ENCODE results near the gene SHISA5.

The SHISA5 gene

DNA sequence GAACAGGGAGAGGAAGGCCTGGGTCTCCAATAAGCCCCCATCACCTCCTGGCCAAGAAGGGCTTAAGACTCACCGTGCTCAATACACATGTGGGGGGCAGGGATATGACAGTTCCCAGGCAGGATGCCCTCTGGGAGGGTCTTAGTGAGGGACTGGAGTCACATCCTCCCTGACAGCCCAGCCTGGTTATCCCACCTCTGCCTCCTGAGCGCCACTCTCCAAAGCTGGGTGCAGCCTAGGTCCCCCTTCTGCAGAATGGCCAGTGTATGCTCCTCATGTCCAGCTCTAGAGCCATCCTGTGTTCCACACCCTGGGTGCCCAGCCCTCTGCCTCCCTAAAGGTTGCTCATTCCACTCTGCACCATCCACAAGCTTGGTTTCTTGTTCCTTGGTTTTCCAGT, 1.2 kb upstream of the SHISA5 start:
- TF ChIP-seq, protein P1, sequence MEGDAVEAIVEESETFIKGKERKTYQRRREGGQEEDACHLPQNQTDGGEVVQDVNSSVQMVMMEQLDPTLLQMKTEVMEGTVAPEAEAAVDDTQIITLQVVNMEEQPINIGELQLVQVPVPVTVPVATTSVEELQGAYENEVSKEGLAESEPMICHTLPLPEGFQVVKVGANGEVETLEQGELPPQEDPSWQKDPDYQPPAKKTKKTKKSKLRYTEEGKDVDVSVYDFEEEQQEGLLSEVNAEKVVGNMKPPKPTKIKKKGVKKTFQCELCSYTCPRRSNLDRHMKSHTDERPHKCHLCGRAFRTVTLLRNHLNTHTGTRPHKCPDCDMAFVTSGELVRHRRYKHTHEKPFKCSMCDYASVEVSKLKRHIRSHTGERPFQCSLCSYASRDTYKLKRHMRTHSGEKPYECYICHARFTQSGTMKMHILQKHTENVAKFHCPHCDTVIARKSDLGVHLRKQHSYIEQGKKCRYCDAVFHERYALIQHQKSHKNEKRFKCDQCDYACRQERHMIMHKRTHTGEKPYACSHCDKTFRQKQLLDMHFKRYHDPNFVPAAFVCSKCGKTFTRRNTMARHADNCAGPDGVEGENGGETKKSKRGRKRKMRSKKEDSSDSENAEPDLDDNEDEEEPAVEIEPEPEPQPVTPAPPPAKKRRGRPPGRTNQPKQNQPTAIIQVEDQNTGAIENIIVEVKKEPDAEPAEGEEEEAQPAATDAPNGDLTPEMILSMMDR (IDR thresholded peaks at IDR 0.05): no peak
- DNase-seq: no peak
- no peak overlapping the region for H3K27ac Mint-ChIP-seq

DNA sequence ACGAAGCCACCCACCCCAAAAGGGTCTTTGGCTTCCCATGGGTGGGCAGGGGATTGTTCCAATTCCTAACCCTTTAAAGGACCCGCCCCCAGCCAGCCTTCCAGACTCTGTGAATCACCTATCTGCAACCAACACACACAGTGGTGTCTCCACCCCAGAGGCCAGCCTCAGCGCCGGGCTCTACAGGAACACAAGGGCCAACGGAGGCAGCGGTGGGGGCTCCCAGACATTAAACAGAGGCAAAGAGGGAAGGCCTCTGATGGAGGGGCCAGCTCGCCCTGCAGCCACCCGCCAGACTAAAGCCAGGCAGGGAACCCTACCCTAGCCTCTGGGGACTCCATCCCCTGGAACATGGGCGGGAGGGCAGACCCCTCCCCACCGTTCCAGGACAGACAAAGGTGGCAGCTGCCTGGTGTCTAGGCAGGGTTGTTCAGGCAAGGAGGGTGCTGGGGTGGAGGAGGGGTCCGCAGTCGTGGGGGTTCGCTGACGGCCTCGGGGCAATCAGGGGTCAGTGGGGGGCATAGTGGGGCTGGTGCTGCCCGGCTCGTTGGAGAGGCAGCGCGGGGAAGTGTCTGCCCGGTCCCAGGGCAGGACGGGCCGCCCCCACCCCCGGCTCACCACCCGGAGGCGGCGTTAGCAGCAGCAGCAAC, 448 bp downstream of the SHISA5 start:
- peak; percentile 37 for DNase-seq
- peaks cover 16% of the 10 kb centered on the region for H3K36me3 Mint-ChIP-seq (ENCODE audit: low read depth)

More for the DNA sequence above, 1.2 kb upstream of the SHISA5 start:
- Mint-ChIP-seq H3K36me3 (ENCODE audit: low read depth) (peaks cover 3% of the 10 kb centered on the region), H3K4me3 (peak overlapping the region; percentile 76), H3K9me3 (no peaks in the 10 kb centered on the region), H3K4me1 (peaks cover 40% of the 10 kb centered on the region), H3K27me3 (ENCODE audit: low read depth, poor library complexity) (peaks cover 6% of the 10 kb centered on the region)

DNA sequence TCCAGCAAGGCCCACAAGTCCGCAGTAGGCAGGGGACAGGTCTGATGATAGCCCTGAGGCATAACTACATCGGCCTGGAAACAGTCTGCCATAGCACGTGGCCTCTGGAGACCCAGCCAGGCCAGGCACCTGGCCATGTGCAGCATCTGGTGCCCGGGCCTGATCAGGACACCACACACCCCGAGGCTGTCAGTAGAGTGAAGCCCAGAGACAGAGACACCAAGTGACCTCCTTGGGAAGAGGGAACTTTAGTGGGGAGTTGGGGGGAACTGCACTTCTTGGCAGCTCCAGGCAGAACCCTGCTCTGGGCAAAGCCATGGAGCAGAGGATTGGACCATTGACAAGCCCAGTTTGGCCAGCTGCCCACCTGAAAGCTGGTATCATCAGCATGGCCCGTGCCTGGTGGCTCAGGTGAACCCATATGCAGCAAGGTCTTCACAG, 1.2 kb downstream of the SHISA5 start:
- Mint-ChIP-seq H3K27ac (no peak overlapping the region), H3K27me3 (ENCODE audit: low read depth, poor library complexity) (peaks cover 6% of the 10 kb centered on the region), H3K9me3 (peaks cover 13% of the 10 kb centered on the region), H3K4me1 (peaks cover 38% of the 10 kb centered on the region), H3K36me3 (ENCODE audit: low read depth) (peaks cover 23% of the 10 kb centered on the region), H3K4me3 (peak overlapping the region; percentile 83)
- no peak for DNase-seq
- TF ChIP-seq, protein P1 (IDR thresholded peaks at IDR 0.05): no peak

More for the DNA sequence above, 448 bp downstream of the SHISA5 start:
- Mint-ChIP-seq H3K4me1 (peaks cover 40% of the 10 kb centered on the region), H3K27me3 (ENCODE audit: low read depth, poor library complexity) (peaks cover 6% of the 10 kb centered on the region), H3K9me3 (peaks cover 5% of the 10 kb centered on the region), H3K4me3 (peak overlapping the region; percentile 83), H3K27ac (peak overlapping the region; percentile 77)
- TF ChIP-seq, protein P1 (IDR thresholded peaks at IDR 0.05): no peak

DNA sequence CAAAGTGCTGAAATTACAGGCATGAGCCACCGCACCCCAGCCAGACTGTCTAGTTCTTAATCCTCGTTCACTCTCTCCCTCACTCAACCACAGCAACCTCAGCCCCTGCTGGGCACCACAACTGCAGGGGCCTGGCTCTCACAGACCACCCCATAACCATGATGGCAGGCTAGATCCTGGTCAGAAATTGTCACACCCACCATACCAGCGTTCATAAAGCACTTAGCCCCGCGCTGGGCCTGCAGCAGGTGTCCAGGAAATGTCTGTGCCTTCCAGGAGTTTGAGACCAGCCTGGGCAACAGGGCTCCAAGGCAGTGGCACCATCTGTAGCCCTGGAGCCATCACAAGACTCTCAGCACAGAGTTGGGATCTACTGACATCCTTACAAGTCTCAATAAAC, 1.9 kb downstream of the SHISA5 start:
- DNase-seq: no peak
- Mint-ChIP-seq H3K9me3 (peaks cover 17% of the 10 kb centered on the region), H3K27me3 (ENCODE audit: low read depth, poor library complexity) (peaks cover 6% of the 10 kb centered on the region), H3K36me3 (ENCODE audit: low read depth) (peaks cover 27% of the 10 kb centered on the region), H3K4me1 (peaks cover 32% of the 10 kb centered on the region), H3K4me3 (peak overlapping the region; percentile 83), H3K27ac (no peak overlapping the region)
- TF ChIP-seq, protein P1 (IDR thresholded peaks at IDR 0.05): no peak

DNA sequence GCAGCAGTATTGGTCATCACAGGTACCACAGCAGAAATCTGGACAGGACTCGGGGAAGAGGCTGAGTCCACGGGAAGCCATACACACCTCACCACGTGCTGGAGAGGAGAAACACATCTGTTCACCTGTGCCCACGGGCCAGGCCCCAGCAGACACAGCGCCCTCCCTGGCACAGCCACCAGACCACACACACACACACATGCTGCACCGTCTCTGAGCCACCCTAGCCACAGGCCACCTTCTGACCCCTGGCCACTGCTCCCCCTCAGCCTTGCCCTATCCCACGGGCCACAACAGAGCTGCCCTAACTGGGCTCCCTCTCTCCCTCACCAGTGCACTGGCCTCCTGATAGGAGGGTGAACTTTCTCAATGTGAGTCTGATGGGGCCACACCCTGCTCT, 2.8 kb downstream of the SHISA5 start:
- Mint-ChIP-seq H3K27me3 (ENCODE audit: low read depth, poor library complexity) (no peaks in the 10 kb centered on the region), H3K4me1 (peaks cover 25% of the 10 kb centered on the region), H3K27ac (no peak overlapping the region), H3K36me3 (ENCODE audit: low read depth) (peaks cover 27% of the 10 kb centered on the region), H3K4me3 (no peak overlapping the region), H3K9me3 (peaks cover 17% of the 10 kb centered on the region)
- TF ChIP-seq, protein P1 (IDR thresholded peaks at IDR 0.05): no peak
- no peak for DNase-seq

DNA sequence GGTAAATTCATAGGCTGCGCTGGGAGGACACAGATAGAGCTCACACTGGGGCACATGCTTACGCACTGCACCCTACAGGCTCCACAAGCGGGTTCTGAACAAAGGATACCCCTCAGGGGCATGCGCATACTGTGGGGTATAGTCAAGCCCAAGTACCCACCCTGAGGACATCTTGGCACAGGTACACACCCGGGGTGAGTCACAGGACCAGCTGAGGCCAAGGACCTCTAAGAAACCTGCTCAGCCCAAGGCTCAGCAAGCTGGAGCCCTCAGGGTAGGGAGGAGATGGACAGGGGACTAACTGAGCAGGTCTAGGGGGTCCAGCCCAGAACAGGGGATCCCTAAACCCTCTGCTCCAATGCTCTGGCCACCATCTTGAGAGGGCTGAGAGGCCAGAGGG, 3.3 kb downstream of the SHISA5 start:
- no peaks in the 10 kb centered on the region for H3K27me3 Mint-ChIP-seq (ENCODE audit: low read depth, poor library complexity)
- H3K27ac Mint-ChIP-seq: no peak overlapping the region
- TF ChIP-seq, protein P1 (IDR thresholded peaks at IDR 0.05): no peak
- H3K4me1 Mint-ChIP-seq: peaks cover 22% of the 10 kb centered on the region
- peaks cover 17% of the 10 kb centered on the region for H3K9me3 Mint-ChIP-seq
- no peak overlapping the region for H3K4me3 Mint-ChIP-seq
- DNase-seq: no peak
- H3K36me3 Mint-ChIP-seq (ENCODE audit: low read depth): peaks cover 27% of the 10 kb centered on the region
